K562 (cell line): ENCODE results near the gene YPEL1. TPM values are rescaled to one million over a fixed set of nuclear protein-coding genes. Genes with fewer than 3 reads are reported as not detected.
A peak's percentile ranks its signal among the peaks of the same experiment; 100 is the strongest.

Source experiments
- BRCA1 ChIP-seq, 2 experiments: fragments of 450-650 bp in 1 of 2; sonication (generic) in 1 of 2; formaldehyde crosslinking in 1 of 2; IDR thresholded peaks; 2 replicates each; pipeline versions ENCODE4 v1.5.0 to v1.6.1; 2017 to 2020; ENCODE audit warnings: mild to moderate bottlenecking in 1 of 2, missing genetic modification reagents in 1 of 2
- BRD9 ChIP-seq: fragments of 450-650 bp; IDR thresholded peaks from 2 replicates; pipeline ENCODE4 v1.6.1; 2018; ENCODE audit warnings: low read depth; ENCODE audit not compliant: partially characterized antibody
- CUX1 ChIP-seq: fragments of 200-800 bp; sonication (Bioruptor generic); IDR thresholded peaks from 2 replicates; pipeline ENCODE4 v1.6.1; 2016; ENCODE audit warnings: missing genetic modification characterization, missing compliant biosample characterization
- E2F1 ChIP-seq: sonication (generic); formaldehyde crosslinking; IDR thresholded peaks from 2 replicates; pipeline ENCODE4 v1.8.1; 2023; ENCODE audit warnings: mild to moderate bottlenecking, missing genetic modification reagents, moderate library complexity
- KAT7 ChIP-seq: sonication (generic); formaldehyde crosslinking; IDR thresholded peaks from 2 replicates; pipeline ENCODE4 v1.8.0; 2022; ENCODE audit warnings: missing genetic modification reagents, mild to moderate bottlenecking, borderline replicate concordance
- MYC ChIP-seq, 2 experiments: fragments of 250-450 bp in 1 of 2; sonication (Bioruptor Pico) in 1 of 2; IDR thresholded peaks; 2 replicates each; pipeline versions ENCODE4 v1.5.1 to v1.6.1; 2012 to 2021; ENCODE audit warnings: low read depth in 2 of 2, borderline replicate concordance in 1 of 2, improper control_type of control experiment in 1 of 2, low read length in 1 of 2, mild to moderate bottlenecking in 1 of 2, moderate library complexity in 1 of 2
- PRMT5 ChIP-seq: sonication (generic); formaldehyde crosslinking; IDR thresholded peaks from 2 replicates; pipeline ENCODE4 v1.5.0; 2020; ENCODE audit warnings: missing genetic modification reagents
- RBM14 ChIP-seq: fragments of 200-400 bp; formaldehyde crosslinking; IDR thresholded peaks from 2 replicates; pipeline ENCODE4 v1.6.1; 2018; ENCODE audit warnings: low read depth, mild to moderate bottlenecking, low read length, moderate library complexity, borderline replicate concordance; ENCODE audit not compliant: insufficient read depth
- SAP30 ChIP-seq: fragments of 200-600 bp; sonication (generic); IDR thresholded peaks from 2 replicates; pipeline ENCODE4 v1.6.1; 2012; ENCODE audit warnings: borderline replicate concordance, low read depth, mild to moderate bottlenecking, moderate library complexity, low read length, control low read depth, inconsistent platforms; ENCODE audit not compliant: insufficient read depth, poor library complexity, severe bottlenecking
- SFPQ ChIP-seq: fragments of 200-400 bp; formaldehyde crosslinking; IDR thresholded peaks from 2 replicates; pipeline ENCODE4 v1.6.1; 2017; ENCODE audit warnings: mild to moderate bottlenecking, low read depth, low read length, moderate library complexity
- STAT6 ChIP-seq: sonication (generic); formaldehyde crosslinking; IDR thresholded peaks from 2 replicates; pipeline ENCODE4 v1.8.1; 2023; ENCODE audit warnings: mild to moderate bottlenecking, missing genetic modification reagents
- ZC3H4 ChIP-seq: sonication (generic); formaldehyde crosslinking; IDR thresholded peaks from 2 replicates; pipeline ENCODE4 v1.9.0; 2021; ENCODE audit warnings: missing genetic modification reagents, borderline replicate concordance
- ZNF511 ChIP-seq: sonication (generic); formaldehyde crosslinking; IDR thresholded peaks from 2 replicates; pipeline ENCODE4 v1.8.0; 2022; ENCODE audit warnings: mild to moderate bottlenecking, missing genetic modification reagents
- polyA plus RNA-seq, 8 experiments: library from polyadenylated mRNA; depleted of rRNA in 4 of 8; stranded (reverse) in 5 of 8; unstranded in 3 of 8; fragments of >200 nt; fragmentation: Nextera tagmentation in 2 of 8; fragmentation: Illumina TruSeq in 1 of 8; extraction: Ambion mirVana in 2 of 8; extraction: Trizol in 1 of 8; gene quantifications; 2 replicates each; pipeline versions ENCODE4 v1.2.1 to v1.2.3, GENCODE V29; 2011 to 2014; ENCODE audit warnings: inconsistent platforms in 1 of 8, missing spikeins in 1 of 8
- total RNA-seq, 7 experiments: library from RNA; depleted of rRNA in 6 of 7; stranded (reverse); fragments of >200 nt in 6 of 7; fragmentation: Illumina TruSeq in 2 of 7; extraction: Trizol in 2 of 7; gene quantifications; 2 replicates each; pipeline versions ENCODE4 v1.2.1 to v1.2.3, GENCODE V29; 2011 to 2021; ENCODE audit warnings: low replicate concordance in 1 of 7

Gene YPEL1
- total and polyA plus RNA-seq, 9 of the 15 experiments (the other 6 are each of a cell fraction or from before 2014, with no cell fraction given) = 0.07 to 2.2 (median 0.46) TPM

GRCh38 chr22:21736084-21736642 is 569 bp upstream of the YPEL1 start (continued):
- peak; percentile 99; the same call in 1 of the 2 replicates for TF ChIP-seq STAT6 (CRISPR knock-in tag)
- TF ChIP-seq KAT7 = no peak
- TF ChIP-seq SFPQ = no peak
- peak; percentile 32; the same call in 1 of the 2 replicates for TF ChIP-seq E2F1 (CRISPR knock-in tag)
- TF ChIP-seq PRMT5 (CRISPR knock-in tag) = no peak
- TF ChIP-seq ZNF511 (CRISPR knock-in tag) = no peak
- TF ChIP-seq ZC3H4 (CRISPR knock-in tag) = no peak
- TF ChIP-seq SAP30 = peak; percentile 68
- no peak for TF ChIP-seq BRCA1 (IDR thresholded peaks at IDR 0.05)
- no peak for TF ChIP-seq BRCA1 (CRISPR knock-in tag; IDR thresholded peaks at IDR 0.05)
- peak; percentile 2; the same call in 1 of the 2 replicates for TF ChIP-seq MYC (IDR thresholded peaks at IDR 0.05; ENCODE audit: low read depth, low read length)
- TF ChIP-seq MYC (CRISPR knock-in tag; IDR thresholded peaks at IDR 0.05; ENCODE audit: borderline replicate concordance, low read depth) = no peak
- 0 out of 2 replicates have a peak, but pooled peaks have one; percentile 43 for TF ChIP-seq RBM14
- TF ChIP-seq BRD9 = no peak
- TF ChIP-seq CUX1 (CRISPR knock-in tag) = no peak
